Thyroid gland (tissue), 4 donors: Measurements from ENCODE around the gene MAD2L1BP.

Experiments
- CTCF ChIP-seq, 6 experiments: fragments of 200-600 bp in 3 of 6; fragments of 450-650 bp in 3 of 6; sonication (generic) in 3 of 6; IDR thresholded peaks; one replicate each; pipeline ENCODE4 v1.5.1; 2016 to 2019; ENCODE audit warnings: antibody characterized with exemption in 6 of 6, mild to moderate bottlenecking in 2 of 6, inconsistent platforms in 1 of 6, moderate library complexity in 1 of 6
- POLR2A ChIP-seq, 2 donors: fragments of 450-650 bp; IDR thresholded peaks; one replicate each; pipeline ENCODE4 v1.6.1; 2017; ENCODE audit warnings: antibody characterized with exemption in 2 of 2, mild to moderate bottlenecking in 2 of 2, moderate library complexity in 1 of 2

- no peak for TF ChIP-seq CTCF (IDR thresholded peaks at IDR 0.05)
- no peak for TF ChIP-seq POLR2A (IDR thresholded peaks at IDR 0.05)
These were observed 14.4 kb upstream of the MAD2L1BP start for GRCh38 chr6:43621078-43621835.
